HG02610 (cell line): ENCODE results near the gene RIC1.
"Not testable (repeated sequence)": the region's sequence is repeated elsewhere in the genome, so short reads cannot be mapped to it uniquely, and the experiment has no call there.

Source experiments
- ATAC-seq: cut with Tn5 transposase; IDR thresholded peaks from one replicate; pipeline ENCODE4 v1.9.1; 2021; ENCODE audit warnings: mild to moderate bottlenecking, moderate library complexity; ENCODE audit not compliant: unreplicated experiment

Gene RIC1

GRCh38 chr9:5784526-5785315, 155.8 kb downstream of the RIC1 start:
- no peak for ATAC-seq

- no peak for ATAC-seq
These were observed 157.6 kb downstream of the RIC1 start for GRCh38 chr9:5786370-5787127.

GRCh38 chr9:5787220-5787619, 158.3 kb downstream of the RIC1 start:
- no peak for ATAC-seq

- ATAC-seq: no peak
These were observed 158.9 kb downstream of the RIC1 start for GRCh38 chr9:5787759-5788302.

GRCh38 chr9:5789489-5789888, 160.6 kb downstream of the RIC1 start:
- ATAC-seq: no peak

GRCh38 chr9:5790923-5791322, 162.0 kb downstream of the RIC1 start:
- no peak for ATAC-seq

- ATAC-seq: no peak
These were observed 163.0 kb downstream of the RIC1 start for GRCh38 chr9:5791870-5792269.

GRCh38 chr9:5793812-5794211, 164.9 kb downstream of the RIC1 start:
- no peak for ATAC-seq

GRCh38 chr9:5796298-5796697, 167.4 kb downstream of the RIC1 start:
- no peak for ATAC-seq

- ATAC-seq: no peak
These were observed 169.7 kb downstream of the RIC1 start for GRCh38 chr9:5798581-5798980.

GRCh38 chr9:5799314-5799713, 170.4 kb downstream of the RIC1 start:
- ATAC-seq: no peak

GRCh38 chr9:5800378-5800777, 171.5 kb downstream of the RIC1 start:
- not testable (repeated sequence) for ATAC-seq

GRCh38 chr9:5800969-5801738, 172.2 kb downstream of the RIC1 start:
- ATAC-seq: no peak

- no peak for ATAC-seq
These were observed 172.8 kb downstream of the RIC1 start for GRCh38 chr9:5801739-5802113.

- ATAC-seq: no peak
These were observed 176.6 kb downstream of the RIC1 start for GRCh38 chr9:5805478-5805877.

- ATAC-seq: no peak
These were observed 182.8 kb downstream of the RIC1 start for GRCh38 chr9:5811751-5812150.

- no peak for ATAC-seq
These were observed 184.9 kb downstream of the RIC1 start for GRCh38 chr9:5813824-5814223.

- ATAC-seq: no peak
These were observed 186.6 kb downstream of the RIC1 start for GRCh38 chr9:5815461-5815860.

- no peak for ATAC-seq
These were observed 189.0 kb downstream of the RIC1 start for GRCh38 chr9:5817862-5818261.

- no peak for ATAC-seq
These were observed 189.7 kb downstream of the RIC1 start for GRCh38 chr9:5818424-5819142.

GRCh38 chr9:5819174-5819573, 190.3 kb downstream of the RIC1 start:
- no peak for ATAC-seq
